Spleen (tissue), 11 donors: ENCODE measurements around the gene CNKSR2. TPM values are rescaled to one million over a fixed set of nuclear protein-coding genes. Genes with fewer than 3 reads are reported as not detected.

Experiments used
- DNase-seq: peaks from one replicate; pipeline ENCODE4 v3.0.0-alpha.2; 2020
- H3K27ac ChIP-seq, 8 donors: fragments of 200-600 bp; sonication (generic) in 7 of 8; 1 replicate in 4 of 8; 2 replicates in 4 of 8; pipeline versions ENCODE4 v1.5.0 to v1.8.0; 2016 to 2021; ENCODE audit warnings: inconsistent platforms in 4 of 8, mild to moderate bottlenecking in 4 of 8, moderate library complexity in 1 of 8
- H3K27me3 ChIP-seq, 7 donors: fragments of 200-600 bp; sonication (generic) in 6 of 7; replicated peaks in 1 of 7; 1 replicate in 4 of 7; 2 replicates in 3 of 7; pipeline versions ENCODE4 v1.5.0 to v1.8.0; 2016 to 2021; ENCODE audit warnings: inconsistent platforms in 3 of 7, mild to moderate bottlenecking in 1 of 7
- H3K36me3 ChIP-seq, 6 donors: fragments of 200-600 bp; sonication (generic) in 5 of 6; 1 replicate in 4 of 6; 2 replicates in 2 of 6; pipeline versions ENCODE4 v1.5.0 to v1.8.0; 2016 to 2021; ENCODE audit warnings: inconsistent platforms in 2 of 6
- H3K4me1 ChIP-seq, 6 donors: fragments of 200-600 bp; sonication (generic) in 5 of 6; 1 replicate in 3 of 6; 2 replicates in 3 of 6; pipeline versions ENCODE4 v1.5.0 to v1.8.0; 2016 to 2021; ENCODE audit warnings: inconsistent platforms in 3 of 6
- H3K4me3 ChIP-seq, 8 donors: fragments of 200-600 bp; sonication (generic) in 7 of 8; 1 replicate in 4 of 8; 2 replicates in 4 of 8; pipeline versions ENCODE4 v1.5.0 to v1.8.0; 2016 to 2021; ENCODE audit warnings: inconsistent platforms in 4 of 8, mild to moderate bottlenecking in 4 of 8, moderate library complexity in 2 of 8
- H3K9me3 ChIP-seq, 8 donors: fragments of 200-600 bp; sonication (generic) in 7 of 8; 1 replicate in 4 of 8; 2 replicates in 4 of 8; pipeline versions ENCODE4 v1.5.0 to v1.8.0; 2016 to 2021; ENCODE audit warnings: inconsistent platforms in 4 of 8
- POLR2A ChIP-seq, 3 donors: fragments of 450-650 bp; IDR thresholded peaks; one replicate each; pipeline ENCODE4 v1.5.1; 2017; ENCODE audit warnings: antibody characterized with exemption in 3 of 3, mild to moderate bottlenecking in 1 of 3
- POLR2AphosphoS5 ChIP-seq, 3 donors: sonication (generic); formaldehyde crosslinking; IDR thresholded peaks; one replicate each; pipeline ENCODE4 v1.5.1; 2017; ENCODE audit warnings: antibody characterized with exemption in 3 of 3
- WGBS, 5 donors: extraction: QIAGEN DNeasy Blood & Tissue Kit in 3 of 5; methylation state at CpG; one replicate each; pipeline versions ENCODE4 v1.1.5 to v1.1.7; 2013 to 2018; 5-methylcytosine and 5-hydroxymethylcytosine counted together
- intact Hi-C: fragments of 100-400 bp; cut with DNase I; formaldehyde crosslinking; loops from one replicate; pipeline ENCODE4 v1.15.0; 2023; ENCODE audit warnings: low total_unique reads
- polyA plus RNA-seq, 3 donors: library from polyadenylated mRNA; stranded (reverse); fragments of 200-250 nt; gene quantifications; one replicate each; pipeline ENCODE4 v1.2.1, GENCODE V29; 2013
- total RNA-seq, 7 donors: library from RNA; depleted of rRNA in 3 of 7; stranded (reverse); fragments of >200 nt in 3 of 7; fragmentation: NEBNext Ultra II Directional in 4 of 7; extraction: Animal tissue kit (Norgen Biotek cat#: 25700) in 4 of 7; gene quantifications; one replicate each; pipeline versions ENCODE4 v1.1.0 to v1.2.1, GENCODE V29; 2016 to 2021
- TF ChIP-seq, protein P1 (sequence below), 11 experiments: fragments of 200-600 bp in 7 of 11; fragments of 450-650 bp in 4 of 11; sonication (generic) in 4 of 11; IDR thresholded peaks in 8 of 11; conservative IDR thresholded peaks in 3 of 11; 1 replicate in 7 of 11; 2 replicates in 4 of 11; pipeline versions ENCODE4 v1.4.0 to v1.8.0; 2016 to 2021; ENCODE audit warnings: antibody characterized with exemption in 11 of 11, inconsistent platforms in 4 of 11, mild to moderate bottlenecking in 1 of 11
- donor health status: healthy with polysubstance abuse.
- donor health status: DM: no; HTN: no; CAD: no; lungs with moderate emphysema.
- donor health status: DM: no; HTN: no; CAD: no.
- donor health status: Bipolar disorder and iron deficiency.
- donor health status: healthy.
- donor health status: DM: no; HTN: no; CAD: no.
- donor health status: DM: yes; HTN: yes; CAD: no.

CNKSR2 gene
- total and polyA plus RNA-seq, 10 donors: 1.6 to 16.8 (median 6.0) TPM

DNA sequence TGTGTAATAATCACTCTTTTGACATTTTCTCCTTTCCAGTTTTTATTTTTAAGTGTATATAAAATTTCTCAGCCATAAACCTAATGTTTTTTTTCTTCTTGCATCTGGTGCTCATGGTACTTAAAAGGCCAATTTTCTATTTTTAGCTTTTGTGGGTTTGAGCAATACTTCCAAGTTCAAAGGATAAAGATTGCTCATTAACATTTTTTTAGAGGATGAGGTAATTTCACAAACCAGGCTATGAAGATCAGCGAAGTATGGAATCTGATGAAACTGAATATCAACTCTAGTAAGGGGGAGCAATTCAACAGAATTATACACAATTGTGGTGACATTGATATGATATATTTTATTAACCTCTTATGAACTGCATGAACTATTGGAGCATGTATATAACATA is 309.7 kb downstream of the CNKSR2 start:
- WGBS, 5 donors: 57 to 82% (median 76%) methylated on average over 1 of the region's 1 CpG

GRCh38 chrX:21691512-21692018 is 317.3 kb downstream of the CNKSR2 start:
- no peaks in the 10 kb centered on the region for H3K27me3 ChIP-seq
- H3K9me3 ChIP-seq: no peaks in the 10 kb centered on the region
- no peak overlapping the region for H3K4me3 ChIP-seq
- TF ChIP-seq POLR2A (IDR thresholded peaks at IDR 0.05) (no peak), POLR2AphosphoS5 (IDR thresholded peaks at IDR 0.05) (no peak)
- TF ChIP-seq, protein P1, sequence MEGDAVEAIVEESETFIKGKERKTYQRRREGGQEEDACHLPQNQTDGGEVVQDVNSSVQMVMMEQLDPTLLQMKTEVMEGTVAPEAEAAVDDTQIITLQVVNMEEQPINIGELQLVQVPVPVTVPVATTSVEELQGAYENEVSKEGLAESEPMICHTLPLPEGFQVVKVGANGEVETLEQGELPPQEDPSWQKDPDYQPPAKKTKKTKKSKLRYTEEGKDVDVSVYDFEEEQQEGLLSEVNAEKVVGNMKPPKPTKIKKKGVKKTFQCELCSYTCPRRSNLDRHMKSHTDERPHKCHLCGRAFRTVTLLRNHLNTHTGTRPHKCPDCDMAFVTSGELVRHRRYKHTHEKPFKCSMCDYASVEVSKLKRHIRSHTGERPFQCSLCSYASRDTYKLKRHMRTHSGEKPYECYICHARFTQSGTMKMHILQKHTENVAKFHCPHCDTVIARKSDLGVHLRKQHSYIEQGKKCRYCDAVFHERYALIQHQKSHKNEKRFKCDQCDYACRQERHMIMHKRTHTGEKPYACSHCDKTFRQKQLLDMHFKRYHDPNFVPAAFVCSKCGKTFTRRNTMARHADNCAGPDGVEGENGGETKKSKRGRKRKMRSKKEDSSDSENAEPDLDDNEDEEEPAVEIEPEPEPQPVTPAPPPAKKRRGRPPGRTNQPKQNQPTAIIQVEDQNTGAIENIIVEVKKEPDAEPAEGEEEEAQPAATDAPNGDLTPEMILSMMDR (IDR thresholded peaks at IDR 0.05 in 8 of 11, conservative IDR thresholded peaks at IDR 0.05 in 3 of 11): no peak
- H3K36me3 ChIP-seq: no peaks in the 10 kb centered on the region
- intact Hi-C loops: no loop called here
- H3K27ac ChIP-seq: no peak overlapping the region
- no peak for DNase-seq
- no peaks in the 10 kb centered on the region for H3K4me1 ChIP-seq
- WGBS, 5 donors: 67 to 91% (median 83%) methylated on average over 3 of the region's 3 CpGs

More for the DNA sequence above, 309.7 kb downstream of the CNKSR2 start:
- peaks cover 0 to 11% (median 0%) of the 10 kb centered on the region in 7 donors for H3K27me3 ChIP-seq
- no peaks in the 10 kb centered on the region for H3K4me1 ChIP-seq
- H3K9me3 ChIP-seq: no peaks in the 10 kb centered on the region
- TF ChIP-seq, protein P1 (IDR thresholded peaks at IDR 0.05 in 8 of 11, conservative IDR thresholded peaks at IDR 0.05 in 3 of 11): no peak
- no peak for TF ChIP-seq POLR2A (IDR thresholded peaks at IDR 0.05)
- TF ChIP-seq POLR2AphosphoS5 (IDR thresholded peaks at IDR 0.05): no peak
- no peak overlapping the region for H3K4me3 ChIP-seq
- H3K36me3 ChIP-seq: no peaks in the 10 kb centered on the region
- intact Hi-C loops: no loop called here
- H3K27ac ChIP-seq: no peak overlapping the region
- DNase-seq: no peak

GRCh38 chrX:21698272-21698671 is 324.1 kb downstream of the CNKSR2 start:
- no peak overlapping the region for H3K4me3 ChIP-seq
- no peaks in the 10 kb centered on the region for H3K9me3 ChIP-seq

DNA sequence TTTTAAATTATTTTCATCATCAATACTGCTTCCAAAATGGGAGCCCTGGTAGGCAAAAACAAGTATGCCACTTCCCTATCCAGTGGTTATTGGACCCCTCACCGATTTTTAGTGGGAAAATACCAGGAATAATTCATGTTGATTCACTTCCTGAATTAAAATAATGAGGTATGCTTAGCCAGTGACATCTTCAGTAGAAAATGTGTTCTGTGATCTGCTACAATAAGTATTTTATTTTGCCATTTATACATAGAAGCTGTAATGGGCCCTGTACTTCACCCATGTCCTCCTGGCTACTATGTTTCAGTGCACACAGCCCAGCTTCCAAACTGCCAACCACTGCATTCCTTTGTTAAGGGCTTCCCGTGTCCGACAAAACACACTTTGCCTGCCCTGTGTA is 324.9 kb downstream of the CNKSR2 start:
- no peaks in the 10 kb centered on the region for H3K36me3 ChIP-seq
- no peak for DNase-seq
- H3K27me3 ChIP-seq: no peaks in the 10 kb centered on the region
- no peak overlapping the region for H3K4me3 ChIP-seq
- TF ChIP-seq POLR2A (IDR thresholded peaks at IDR 0.05) (no peak), POLR2AphosphoS5 (IDR thresholded peaks at IDR 0.05) (no peak)
- TF ChIP-seq, protein P1 (IDR thresholded peaks at IDR 0.05 in 8 of 11, conservative IDR thresholded peaks at IDR 0.05 in 3 of 11): no peak
- 66 to 79% (median 78%) methylated on average over 3 of the region's 3 CpGs for WGBS, 5 donors
- H3K9me3 ChIP-seq: no peaks in the 10 kb centered on the region
- no peak overlapping the region for H3K27ac ChIP-seq
- H3K4me1 ChIP-seq: no peaks in the 10 kb centered on the region
- intact Hi-C loops: no loop called here

More at GRCh38 chrX:21698272-21698671, 324.1 kb downstream of the CNKSR2 start:
- H3K27ac ChIP-seq: no peak overlapping the region
- H3K4me1 ChIP-seq: no peaks in the 10 kb centered on the region
- no peaks in the 10 kb centered on the region for H3K27me3 ChIP-seq
- no peak for TF ChIP-seq POLR2AphosphoS5 (IDR thresholded peaks at IDR 0.05)
- TF ChIP-seq, protein P1 (IDR thresholded peaks at IDR 0.05 in 8 of 11, conservative IDR thresholded peaks at IDR 0.05 in 3 of 11): no peak
- TF ChIP-seq POLR2A (IDR thresholded peaks at IDR 0.05): no peak
- 48 to 62% (median 53%) methylated on average over 4 of the region's 4 CpGs for WGBS, 5 donors
- intact Hi-C loops: no loop called here
- H3K36me3 ChIP-seq: no peaks in the 10 kb centered on the region
- no peak for DNase-seq
